T-helper 2 cell treated with Interferon-gamma antibody and Interleukin-4, amounts not matched to agents 5 μg/mL and 100 μg/mL, for 36 hours (primary cell): ENCODE results near the gene FHIT.

Experiments used
- DNase-seq: peaks from one replicate; pipeline ENCODE4 v3.0.0; 2021; ENCODE audit warnings: low spot score
- H3K27ac Mint-ChIP-seq: one replicate; pipeline ENCODE4 v1.8.0; 2021; ENCODE audit warnings: mild to moderate bottlenecking, mixed read lengths
- H3K27me3 Mint-ChIP-seq: one replicate; pipeline ENCODE4 v1.8.0; 2021; ENCODE audit warnings: low read depth, mixed read lengths
- H3K36me3 Mint-ChIP-seq: one replicate; pipeline ENCODE4 v1.8.0; 2021; ENCODE audit warnings: low read depth, mixed read lengths
- H3K4me1 Mint-ChIP-seq: one replicate; pipeline ENCODE4 v1.8.0; 2021; ENCODE audit warnings: low read depth, mixed read lengths
- H3K4me3 Mint-ChIP-seq: one replicate; pipeline ENCODE4 v1.8.0; 2022; ENCODE audit warnings: mild to moderate bottlenecking, moderate library complexity, mixed read lengths
- H3K9me3 Mint-ChIP-seq: one replicate; pipeline ENCODE4 v1.8.0; 2021; ENCODE audit warnings: mixed read lengths

The FHIT gene

DNA sequence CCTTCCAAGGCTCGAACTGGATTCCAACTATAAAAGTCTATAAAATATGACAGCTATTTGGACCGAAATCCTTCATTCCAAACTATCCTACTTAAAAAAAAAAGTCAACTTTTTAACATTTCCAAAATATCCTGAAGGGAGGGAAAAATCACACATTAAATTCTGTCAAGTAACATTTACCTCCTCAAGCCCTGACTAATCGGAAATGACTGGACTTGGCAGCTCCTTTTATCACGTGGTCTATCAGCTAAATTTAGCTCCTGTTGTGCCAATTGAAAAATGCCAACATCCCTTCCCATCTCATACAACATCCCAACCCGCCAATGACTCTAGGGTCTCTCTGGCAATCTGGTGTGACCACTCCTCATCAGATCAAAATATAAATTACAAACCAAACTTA, 297.9 kb downstream of the FHIT start:
- DNase-seq, result no peak
- Mint-ChIP-seq H3K9me3 (peaks cover 20% of the 10 kb centered on the region), H3K36me3 (no peaks in the 10 kb centered on the region), H3K4me3 (no peak overlapping the region), H3K4me1 (peaks cover 1% of the 10 kb centered on the region), H3K27me3 (no peaks in the 10 kb centered on the region), H3K27ac (no peak overlapping the region)

- peaks cover 20% of the 10 kb centered on the region for H3K9me3 Mint-ChIP-seq
- no peak overlapping the region for H3K4me3 Mint-ChIP-seq
- H3K36me3 Mint-ChIP-seq, result no peaks in the 10 kb centered on the region
- peaks cover 1% of the 10 kb centered on the region for H3K4me1 Mint-ChIP-seq
- no peaks in the 10 kb centered on the region for H3K27me3 Mint-ChIP-seq
- DNase-seq, result no peak
- H3K27ac Mint-ChIP-seq, result no peak overlapping the region
Measured at GRCh38 chr3:60952055-60952454, 299.2 kb downstream of the FHIT start.

DNA sequence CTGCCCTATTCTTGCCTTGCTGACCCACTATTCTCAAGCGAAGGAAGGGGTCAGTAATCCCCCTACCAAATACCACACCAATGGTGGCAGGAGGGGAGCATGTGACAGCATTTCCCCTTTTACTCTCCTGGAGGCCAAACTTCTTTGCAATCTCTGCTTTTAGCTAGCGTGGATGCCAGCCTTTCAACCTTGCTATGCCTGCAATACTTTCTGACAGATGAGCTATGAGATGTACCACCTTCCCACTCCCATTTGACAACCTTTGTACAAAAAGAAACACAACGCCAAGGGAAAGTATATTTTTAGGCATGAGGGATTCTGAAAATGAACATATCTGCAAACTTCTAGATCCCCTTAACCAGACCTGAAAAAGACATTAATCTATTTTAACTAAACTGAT, 302.1 kb downstream of the FHIT start:
- Mint-ChIP-seq H3K27me3 (no peaks in the 10 kb centered on the region), H3K9me3 (no peaks in the 10 kb centered on the region), H3K27ac (no peak overlapping the region), H3K4me1 (peaks cover 1% of the 10 kb centered on the region), H3K4me3 (no peak overlapping the region), H3K36me3 (no peaks in the 10 kb centered on the region)
- DNase-seq, result no peak

DNA sequence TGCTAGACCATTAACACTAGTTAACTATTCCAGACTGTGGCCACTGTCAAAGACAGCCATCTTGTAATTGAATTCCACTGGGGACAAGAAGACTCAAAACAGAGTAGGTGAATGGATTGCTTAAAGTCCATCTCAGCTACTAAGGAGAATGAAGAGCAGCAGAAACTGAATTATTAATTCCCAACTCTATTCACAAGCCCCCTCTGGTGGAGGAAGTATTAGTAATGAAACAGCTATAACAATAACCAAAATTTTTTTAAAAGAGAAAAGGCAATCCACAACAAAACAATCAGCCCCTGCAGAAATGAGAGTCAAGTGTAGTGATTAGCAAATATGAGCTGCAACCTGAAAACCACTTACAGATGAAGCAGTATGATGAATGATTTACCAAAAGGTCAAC, 302.8 kb downstream of the FHIT start:
- H3K9me3 Mint-ChIP-seq, result no peaks in the 10 kb centered on the region
- H3K27me3 Mint-ChIP-seq, result no peaks in the 10 kb centered on the region
- H3K4me1 Mint-ChIP-seq, result peaks cover 1% of the 10 kb centered on the region
- no peaks in the 10 kb centered on the region for H3K36me3 Mint-ChIP-seq
- H3K27ac Mint-ChIP-seq, result no peak overlapping the region
- H3K4me3 Mint-ChIP-seq, result no peak overlapping the region
- no peak for DNase-seq

GRCh38 chr3:60935709-60936108, 315.5 kb downstream of the FHIT start:
- no peak overlapping the region for H3K4me3 Mint-ChIP-seq
- no peaks in the 10 kb centered on the region for H3K36me3 Mint-ChIP-seq
- peaks cover 3% of the 10 kb centered on the region for H3K4me1 Mint-ChIP-seq
- H3K27me3 Mint-ChIP-seq, result no peaks in the 10 kb centered on the region
- peaks cover 9% of the 10 kb centered on the region for H3K9me3 Mint-ChIP-seq
- no peak overlapping the region for H3K27ac Mint-ChIP-seq
- no peak for DNase-seq

DNA sequence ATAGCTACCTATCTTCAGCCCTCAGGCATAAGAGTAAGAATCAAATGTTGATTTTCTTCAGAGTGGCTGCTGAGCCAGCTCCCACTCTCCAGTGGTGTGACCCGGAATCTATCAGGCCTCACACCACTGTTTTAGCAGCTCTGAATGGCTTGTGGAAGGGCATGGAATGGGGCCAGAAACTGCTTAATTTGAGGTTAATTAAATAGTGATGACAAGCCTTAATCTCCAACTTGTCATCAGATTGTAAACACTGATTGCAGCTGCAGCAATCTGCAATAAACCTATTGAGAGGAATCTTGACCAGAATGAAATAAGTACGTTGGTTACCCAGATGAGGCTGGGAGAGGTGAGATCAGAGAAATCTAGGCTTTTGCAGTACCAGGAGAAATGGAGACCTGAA, 317.4 kb downstream of the FHIT start:
- no peak overlapping the region for H3K27ac Mint-ChIP-seq
- H3K4me3 Mint-ChIP-seq, result no peak overlapping the region
- no peaks in the 10 kb centered on the region for H3K27me3 Mint-ChIP-seq
- H3K36me3 Mint-ChIP-seq, result no peaks in the 10 kb centered on the region
- peaks cover 3% of the 10 kb centered on the region for H3K4me1 Mint-ChIP-seq
- no peak for DNase-seq
- H3K9me3 Mint-ChIP-seq, result peaks cover 9% of the 10 kb centered on the region

DNA sequence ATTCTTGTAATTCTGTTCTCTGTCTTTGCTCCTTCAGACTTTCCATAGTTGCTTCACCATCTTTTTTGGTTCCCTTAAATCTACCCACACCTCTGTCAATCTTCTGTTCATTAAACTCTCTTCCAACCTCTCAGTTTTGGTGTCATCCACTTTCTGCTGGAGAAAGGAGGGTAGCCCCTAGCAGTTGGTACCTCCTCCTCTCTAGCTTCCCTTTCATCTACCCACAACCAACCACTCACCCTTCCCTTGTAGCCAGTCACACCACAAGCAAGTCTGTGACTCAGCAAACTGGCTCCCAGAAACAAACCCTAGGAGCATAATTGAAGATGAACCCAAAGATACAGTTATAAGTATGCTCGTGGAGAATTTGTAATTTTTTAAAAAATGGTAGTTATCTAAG, 318.6 kb downstream of the FHIT start:
- no peaks in the 10 kb centered on the region for H3K36me3 Mint-ChIP-seq
- no peak overlapping the region for H3K4me3 Mint-ChIP-seq
- H3K27ac Mint-ChIP-seq, result no peak overlapping the region
- H3K9me3 Mint-ChIP-seq, result peaks cover 9% of the 10 kb centered on the region
- H3K27me3 Mint-ChIP-seq, result no peaks in the 10 kb centered on the region
- peaks cover 3% of the 10 kb centered on the region for H3K4me1 Mint-ChIP-seq
- DNase-seq, result no peak

- no peak for DNase-seq
- Mint-ChIP-seq H3K36me3 (no peaks in the 10 kb centered on the region), H3K27ac (no peak overlapping the region), H3K27me3 (no peaks in the 10 kb centered on the region), H3K4me1 (peaks cover 3% of the 10 kb centered on the region), H3K4me3 (no peak overlapping the region), H3K9me3 (peaks cover 9% of the 10 kb centered on the region)
Measured at GRCh38 chr3:60932170-60932569, 319.1 kb downstream of the FHIT start.

- H3K27ac Mint-ChIP-seq, result no peak overlapping the region
- H3K36me3 Mint-ChIP-seq, result no peaks in the 10 kb centered on the region
- H3K27me3 Mint-ChIP-seq, result no peaks in the 10 kb centered on the region
- H3K9me3 Mint-ChIP-seq, result peaks cover 15% of the 10 kb centered on the region
- H3K4me3 Mint-ChIP-seq, result no peak overlapping the region
- H3K4me1 Mint-ChIP-seq, result peaks cover 3% of the 10 kb centered on the region
- DNase-seq, result no peak
Measured at GRCh38 chr3:60931452-60931851, 319.8 kb downstream of the FHIT start.

GRCh38 chr3:60920519-60920918, 330.7 kb downstream of the FHIT start:
- Mint-ChIP-seq H3K27ac (no peak overlapping the region), H3K27me3 (no peaks in the 10 kb centered on the region), H3K4me1 (no peaks in the 10 kb centered on the region), H3K36me3 (no peaks in the 10 kb centered on the region), H3K9me3 (peaks cover 5% of the 10 kb centered on the region), H3K4me3 (no peak overlapping the region)
- DNase-seq, result no peak

- no peak for DNase-seq
- no peaks in the 10 kb centered on the region for H3K36me3 Mint-ChIP-seq
- no peaks in the 10 kb centered on the region for H3K27me3 Mint-ChIP-seq
- H3K4me1 Mint-ChIP-seq, result no peaks in the 10 kb centered on the region
- no peak overlapping the region for H3K4me3 Mint-ChIP-seq
- H3K9me3 Mint-ChIP-seq, result no peaks in the 10 kb centered on the region
- no peak overlapping the region for H3K27ac Mint-ChIP-seq
Measured at GRCh38 chr3:60919296-60919695, 332.0 kb downstream of the FHIT start.

DNA sequence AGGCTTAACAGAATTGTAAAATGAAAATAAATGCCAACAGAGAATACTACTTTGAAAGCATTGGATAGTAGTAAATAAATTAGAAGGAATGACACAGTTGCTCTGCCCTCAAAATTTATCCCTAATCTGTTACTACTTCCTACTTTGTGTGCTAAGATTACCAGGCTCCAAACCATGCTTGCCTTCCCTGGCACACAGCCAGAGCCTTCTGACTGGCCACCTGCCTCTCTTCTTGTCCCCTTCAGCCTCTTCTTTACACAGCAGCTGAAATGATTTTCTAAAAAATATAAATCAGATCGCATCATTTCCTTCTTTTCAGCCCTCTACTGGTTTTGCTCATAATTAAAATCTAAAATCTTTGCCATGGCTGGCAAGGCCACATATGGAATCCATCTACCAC, 334.1 kb downstream of the FHIT start:
- DNase-seq, result no peak
- H3K4me3 Mint-ChIP-seq, result no peak overlapping the region
- H3K4me1 Mint-ChIP-seq, result no peaks in the 10 kb centered on the region
- H3K9me3 Mint-ChIP-seq, result peaks cover 4% of the 10 kb centered on the region
- H3K36me3 Mint-ChIP-seq, result no peaks in the 10 kb centered on the region
- H3K27ac Mint-ChIP-seq, result no peak overlapping the region
- H3K27me3 Mint-ChIP-seq, result no peaks in the 10 kb centered on the region

GRCh38 chr3:60916546-60916945, 334.7 kb downstream of the FHIT start:
- Mint-ChIP-seq H3K36me3 (no peaks in the 10 kb centered on the region), H3K27me3 (no peaks in the 10 kb centered on the region), H3K9me3 (peaks cover 4% of the 10 kb centered on the region), H3K4me3 (no peak overlapping the region), H3K4me1 (no peaks in the 10 kb centered on the region), H3K27ac (no peak overlapping the region)
- no peak for DNase-seq

DNA sequence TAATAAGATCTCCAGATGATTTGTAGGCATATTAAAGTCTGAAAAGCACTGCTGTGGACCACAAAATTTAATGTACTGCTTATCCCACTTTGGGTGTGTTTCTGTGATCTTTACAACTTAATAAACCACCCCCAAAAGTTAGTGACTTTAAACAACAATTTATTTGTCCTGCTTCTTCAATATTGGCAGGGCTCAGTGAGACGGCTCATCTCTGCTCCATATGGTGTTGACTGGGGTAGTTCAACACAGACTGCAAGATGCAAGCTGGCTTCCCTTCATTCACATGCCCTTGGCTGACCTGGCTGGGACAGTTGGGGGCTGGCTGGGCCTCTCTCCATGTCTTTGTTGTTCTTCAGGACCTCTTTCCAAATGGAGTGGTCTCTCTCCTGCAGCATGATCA, 337.8 kb downstream of the FHIT start:
- no peak for DNase-seq
- no peak overlapping the region for H3K27ac Mint-ChIP-seq
- H3K4me3 Mint-ChIP-seq, result no peak overlapping the region
- H3K36me3 Mint-ChIP-seq, result no peaks in the 10 kb centered on the region
- H3K9me3 Mint-ChIP-seq, result peaks cover 4% of the 10 kb centered on the region
- H3K27me3 Mint-ChIP-seq, result no peaks in the 10 kb centered on the region
- H3K4me1 Mint-ChIP-seq, result no peaks in the 10 kb centered on the region

DNA sequence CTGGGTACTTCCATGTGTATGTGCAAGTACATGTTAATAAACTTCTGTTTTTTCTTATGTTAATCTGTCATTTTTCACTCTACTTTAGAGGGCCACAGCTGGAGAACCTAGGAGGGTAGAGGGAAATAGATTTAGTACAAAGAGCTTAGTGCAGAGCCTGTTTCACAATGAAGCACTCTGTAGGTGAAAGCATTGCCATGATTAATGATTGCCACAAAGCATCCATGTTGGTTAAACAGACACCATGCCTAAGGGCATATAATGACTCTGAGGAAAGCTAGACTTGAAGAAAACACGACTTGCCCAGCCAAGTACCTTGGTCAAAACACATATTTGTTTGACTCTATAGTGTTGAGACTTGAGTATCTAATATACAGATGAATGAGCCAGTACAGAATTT, 338.4 kb downstream of the FHIT start:
- H3K27ac Mint-ChIP-seq, result no peak overlapping the region
- no peak overlapping the region for H3K4me3 Mint-ChIP-seq
- no peaks in the 10 kb centered on the region for H3K4me1 Mint-ChIP-seq
- H3K27me3 Mint-ChIP-seq, result peaks cover 2% of the 10 kb centered on the region
- no peaks in the 10 kb centered on the region for H3K36me3 Mint-ChIP-seq
- no peak for DNase-seq
- peaks cover 4% of the 10 kb centered on the region for H3K9me3 Mint-ChIP-seq
